AG04449 (cell line): Measurements from ENCODE around the gene RBM12.

Experiments used
- CTCF ChIA-PET: fragments of 350-600 bp; formaldehyde crosslinking; extraction: SDS; loops from one replicate; lab custom pipeline; 2021; ENCODE audit warnings: antibody characterized with exemption; lab: Yijun Ruan, JAX
- POLR2A ChIA-PET: fragments of 400-600, 350-600 bp; formaldehyde crosslinking; extraction: SDS; loops from one replicate; lab custom pipeline; 2020; ENCODE audit warnings: antibody characterized with exemption, inconsistent platforms; lab: Yijun Ruan, JAX
- DNase-seq: peaks from one replicate; pipeline ENCODE4 v3.0.0-alpha.2; 2010; ENCODE audit warnings: low read depth, low spot score
- H3K4me3 ChIP-seq: 2 replicates; pipeline ENCODE4 v1.5.1; 2011; ENCODE audit warnings: low read depth, mild to moderate bottlenecking, control low read depth, low read length
- TF ChIP-seq, protein P1 (sequence below): IDR thresholded peaks from one replicate; pipeline ENCODE4 v1.5.1; 2011; ENCODE audit warnings: mild to moderate bottlenecking, moderate library complexity, low read length, control low read depth, inconsistent platforms; ENCODE audit not compliant: insufficient read depth; ENCODE audit errors: missing control alignments

RBM12 gene

DNA sequence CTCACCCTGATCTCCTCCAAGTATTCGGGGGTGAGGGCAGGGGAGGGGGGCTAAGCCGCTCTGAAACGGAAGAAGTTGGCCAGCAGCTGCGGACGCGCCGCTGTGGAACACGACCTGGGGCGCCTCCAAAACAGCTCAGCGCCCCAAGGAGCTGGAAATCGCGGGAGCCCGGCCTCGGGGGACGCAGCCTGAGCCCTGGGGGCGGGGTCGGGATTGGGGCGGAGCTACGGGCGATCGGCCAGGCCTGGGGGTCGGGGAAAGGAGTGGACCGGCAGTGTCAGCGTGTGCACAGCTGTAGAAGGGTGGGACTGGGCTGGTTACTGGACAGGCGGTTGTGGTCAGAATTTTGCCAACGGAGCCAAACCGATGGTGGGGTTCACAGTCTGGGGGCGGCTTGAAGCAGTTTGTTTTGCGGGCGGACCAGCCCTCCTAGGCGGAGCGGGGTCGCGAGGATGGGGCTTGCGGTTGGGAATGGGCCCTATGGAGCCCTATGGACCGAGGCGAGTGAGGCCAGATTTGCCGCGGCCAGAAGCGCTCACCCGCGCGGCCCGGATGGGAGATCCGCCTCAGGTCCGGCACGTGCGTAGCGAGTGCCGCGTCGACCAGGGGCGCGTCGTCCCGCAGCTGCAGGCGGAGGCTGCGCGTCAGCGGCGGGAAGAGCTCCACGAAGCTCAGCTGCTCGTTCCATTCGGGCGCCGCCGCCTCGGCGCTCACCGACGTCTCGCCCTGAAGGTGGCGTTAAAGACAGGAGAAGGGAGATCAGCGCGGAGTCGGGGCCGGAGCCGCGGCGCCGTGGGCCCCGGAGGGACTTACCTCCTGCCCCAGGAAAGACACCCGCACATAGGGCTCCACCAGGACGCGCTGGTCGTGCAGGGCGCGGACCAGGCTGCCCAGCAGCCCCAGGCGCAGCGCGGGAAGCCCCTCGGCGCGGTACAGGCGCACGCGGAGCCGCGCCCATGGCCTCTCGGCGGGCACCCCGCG, 63.4 kb downstream of the RBM12 start:
- ChIA-PET CTCF (interaction anchor here (0.7 to 1.7 kb wide), 7 partner anchors 9 to 353 kb away, joined by 3 to 10 read pairs (median 4); partner anchors contain the start of genes SCAND1 and SPAG4), POLR2A (no interaction called here)
- TF ChIP-seq, protein P1, sequence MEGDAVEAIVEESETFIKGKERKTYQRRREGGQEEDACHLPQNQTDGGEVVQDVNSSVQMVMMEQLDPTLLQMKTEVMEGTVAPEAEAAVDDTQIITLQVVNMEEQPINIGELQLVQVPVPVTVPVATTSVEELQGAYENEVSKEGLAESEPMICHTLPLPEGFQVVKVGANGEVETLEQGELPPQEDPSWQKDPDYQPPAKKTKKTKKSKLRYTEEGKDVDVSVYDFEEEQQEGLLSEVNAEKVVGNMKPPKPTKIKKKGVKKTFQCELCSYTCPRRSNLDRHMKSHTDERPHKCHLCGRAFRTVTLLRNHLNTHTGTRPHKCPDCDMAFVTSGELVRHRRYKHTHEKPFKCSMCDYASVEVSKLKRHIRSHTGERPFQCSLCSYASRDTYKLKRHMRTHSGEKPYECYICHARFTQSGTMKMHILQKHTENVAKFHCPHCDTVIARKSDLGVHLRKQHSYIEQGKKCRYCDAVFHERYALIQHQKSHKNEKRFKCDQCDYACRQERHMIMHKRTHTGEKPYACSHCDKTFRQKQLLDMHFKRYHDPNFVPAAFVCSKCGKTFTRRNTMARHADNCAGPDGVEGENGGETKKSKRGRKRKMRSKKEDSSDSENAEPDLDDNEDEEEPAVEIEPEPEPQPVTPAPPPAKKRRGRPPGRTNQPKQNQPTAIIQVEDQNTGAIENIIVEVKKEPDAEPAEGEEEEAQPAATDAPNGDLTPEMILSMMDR: peak; percentile 45
- peak overlapping the region; percentile 49 for H3K4me3 ChIP-seq
- no peak for DNase-seq

DNA sequence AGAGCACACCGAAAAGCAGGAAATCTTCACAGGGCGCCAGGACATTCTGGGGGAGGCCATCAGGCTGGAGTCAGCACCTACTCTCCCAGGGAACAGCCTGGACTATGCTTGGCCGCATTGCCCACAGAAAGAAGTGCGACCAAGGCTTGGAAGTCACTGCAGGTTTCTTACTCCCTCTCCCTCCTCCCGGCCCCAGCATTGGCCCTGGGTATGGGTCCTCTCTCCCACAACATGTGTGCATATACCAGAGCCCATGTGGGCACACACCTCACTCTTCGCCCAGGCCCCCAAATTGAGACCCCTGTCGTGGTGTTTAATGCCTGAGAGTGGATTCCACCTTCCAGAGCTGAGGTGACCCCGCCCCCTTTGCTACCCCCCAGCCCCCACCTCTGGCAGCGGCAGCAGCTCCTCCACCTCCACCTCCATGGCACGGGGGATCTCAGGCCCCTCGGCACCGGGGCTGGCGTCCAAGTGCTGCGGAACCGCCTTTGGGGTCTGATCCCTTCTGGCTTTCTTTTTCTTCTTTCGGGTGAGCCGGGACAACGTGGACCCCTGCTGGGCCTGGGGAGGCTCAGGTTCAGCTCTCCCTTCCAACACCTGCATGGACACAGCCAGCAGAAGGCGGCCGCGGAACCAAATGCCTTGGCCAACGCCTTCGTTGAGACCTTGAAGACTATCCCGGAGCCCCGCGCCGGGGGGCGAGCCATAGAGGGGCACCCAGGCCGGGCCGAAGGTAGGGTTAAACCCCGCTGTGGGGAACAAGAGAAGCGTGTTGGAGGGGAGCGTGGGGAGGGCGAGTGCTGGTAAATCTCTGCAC, 64.3 kb downstream of the RBM12 start:
- DNase-seq: no peak
- ChIA-PET POLR2A (no interaction called here), CTCF (interaction anchor here (1.2 to 1.7 kb wide), 4 partner anchors 10 to 354 kb away, joined by 4 to 10 read pairs (median 5); partner anchors contain the start of gene SCAND1)
- H3K4me3 ChIP-seq: peak overlapping the region; percentile 49
- TF ChIP-seq, protein P1: no peak

DNA sequence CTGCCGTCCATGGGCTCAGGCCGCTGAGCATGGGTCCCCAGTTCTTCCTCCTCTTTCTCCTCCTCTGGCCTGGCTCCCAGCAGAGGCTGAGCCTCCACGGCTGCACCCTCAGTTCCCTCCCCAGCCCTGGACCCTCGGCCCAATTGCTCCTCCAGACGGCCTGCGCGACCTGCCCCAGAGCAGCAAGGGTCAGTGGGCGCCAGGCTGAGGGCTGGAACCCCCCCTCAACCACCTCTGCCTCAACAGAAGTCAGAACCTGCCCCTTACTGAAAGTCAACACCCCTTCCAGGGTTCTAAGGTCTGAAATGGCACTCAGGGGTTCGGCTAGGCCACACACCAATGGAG, 65.0 kb downstream of the RBM12 start:
- TF ChIP-seq, protein P1: no peak
- H3K4me3 ChIP-seq: no peak overlapping the region
- CTCF ChIA-PET: interaction anchor here (1.7 kb wide), 1 partner anchor 11 kb away, joined by 10 read pairs; no protein-coding TSS in a partner anchor
- no peak for DNase-seq
- POLR2A ChIA-PET: no interaction called here
